GM21515 (cell line): Measurements from ENCODE around the gene URAD.

Source experiments
- ATAC-seq: cut with Tn5 transposase; IDR thresholded peaks from one replicate; pipeline ENCODE4 v1.9.1; 2021; ENCODE audit not compliant: unreplicated experiment

The URAD gene

DNA sequence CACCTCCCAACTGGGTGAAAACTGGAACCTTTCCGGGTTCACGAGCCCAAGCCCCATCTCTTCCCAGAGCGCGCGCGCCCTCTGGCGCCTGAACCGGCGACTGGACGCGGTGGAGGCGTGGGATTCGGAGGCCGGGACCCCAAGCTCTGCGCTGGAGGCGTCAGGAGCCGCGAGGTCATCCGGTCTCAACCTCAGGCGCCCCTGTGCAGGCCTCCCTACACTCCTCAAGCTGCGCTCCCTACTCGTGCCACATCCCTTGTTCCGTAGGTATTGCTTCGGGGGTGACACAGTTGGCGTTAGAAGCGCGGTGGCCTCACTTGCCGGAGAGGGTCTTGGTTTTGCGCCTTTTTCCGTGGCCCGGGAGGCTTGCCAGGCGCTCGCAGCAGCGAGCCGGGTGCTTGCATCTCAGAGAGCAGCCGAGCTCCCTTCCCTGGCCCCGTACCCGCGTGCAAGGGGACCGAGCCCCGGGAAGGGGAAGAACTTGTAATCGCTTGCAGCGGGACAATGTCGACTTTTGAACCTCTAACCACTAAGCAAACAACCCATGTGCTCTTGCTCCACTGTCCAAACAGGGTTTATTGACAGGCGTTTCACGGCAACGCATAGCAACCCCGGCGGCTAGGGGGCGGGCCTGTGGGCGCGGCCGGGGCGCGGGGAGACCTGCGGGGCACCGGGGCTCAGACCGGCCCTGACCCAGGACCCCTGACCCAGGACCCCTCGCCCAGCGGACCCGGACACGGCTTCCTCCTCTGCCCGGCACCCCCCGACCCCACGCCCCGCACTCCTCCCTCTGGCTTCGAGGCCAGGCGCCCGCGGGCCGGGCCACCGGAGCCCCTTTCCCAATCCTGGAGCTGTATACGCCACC lies 27.9 kb downstream of the URAD start:
- no peak for ATAC-seq

DNA sequence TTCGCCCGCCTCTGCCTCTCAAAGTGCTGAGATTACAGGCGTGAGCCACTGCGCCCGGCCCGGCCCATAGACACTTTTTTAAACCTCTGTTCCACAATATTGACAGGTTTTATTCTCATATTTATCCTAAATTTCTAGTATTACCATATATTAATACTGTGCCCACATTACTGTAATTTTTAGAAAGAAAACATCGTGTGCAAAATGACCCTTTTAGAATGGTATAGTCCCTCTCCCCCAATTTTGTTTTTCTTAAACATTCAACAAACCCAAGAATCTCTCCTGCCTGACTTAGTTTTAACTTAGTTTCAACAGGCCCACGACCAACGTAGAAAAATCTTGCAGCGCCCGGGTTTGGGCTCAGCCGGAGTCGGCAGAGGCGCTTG lies 28.5 kb downstream of the URAD start:
- no peak for ATAC-seq

DNA sequence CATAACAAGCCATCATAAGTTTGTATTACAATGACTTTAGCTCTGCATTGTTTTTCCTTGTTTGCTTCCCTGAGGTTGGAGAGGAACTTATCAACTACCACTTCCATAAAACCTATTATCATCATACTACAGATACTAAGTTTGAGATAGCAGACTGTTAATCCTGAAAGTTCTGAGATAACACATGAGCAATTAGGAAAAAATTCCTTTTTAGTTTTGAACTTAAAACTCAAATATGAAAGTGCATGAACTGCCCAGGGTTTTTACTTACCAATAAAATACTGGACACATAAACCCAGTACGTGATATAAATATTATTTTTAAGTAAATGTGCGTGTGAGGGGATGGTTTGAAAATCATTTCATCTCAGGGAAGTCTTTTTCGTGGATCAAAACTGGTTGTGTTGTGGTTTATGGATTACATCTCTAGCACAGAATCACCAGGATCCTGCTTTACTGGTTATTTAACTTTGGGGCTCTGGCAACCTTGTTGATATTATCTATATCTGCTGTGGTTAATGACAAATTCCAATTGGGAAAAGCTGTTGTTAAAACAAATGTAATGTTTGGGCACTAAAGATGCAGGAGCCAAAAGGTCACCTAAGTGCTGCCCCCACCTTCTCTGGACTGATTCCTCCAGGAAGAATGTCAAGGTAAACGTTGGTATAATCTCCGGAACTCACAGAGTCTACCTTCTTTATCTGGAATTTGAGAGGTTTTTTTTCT lies 31.8 kb downstream of the URAD start:
- ATAC-seq, result no peak

DNA sequence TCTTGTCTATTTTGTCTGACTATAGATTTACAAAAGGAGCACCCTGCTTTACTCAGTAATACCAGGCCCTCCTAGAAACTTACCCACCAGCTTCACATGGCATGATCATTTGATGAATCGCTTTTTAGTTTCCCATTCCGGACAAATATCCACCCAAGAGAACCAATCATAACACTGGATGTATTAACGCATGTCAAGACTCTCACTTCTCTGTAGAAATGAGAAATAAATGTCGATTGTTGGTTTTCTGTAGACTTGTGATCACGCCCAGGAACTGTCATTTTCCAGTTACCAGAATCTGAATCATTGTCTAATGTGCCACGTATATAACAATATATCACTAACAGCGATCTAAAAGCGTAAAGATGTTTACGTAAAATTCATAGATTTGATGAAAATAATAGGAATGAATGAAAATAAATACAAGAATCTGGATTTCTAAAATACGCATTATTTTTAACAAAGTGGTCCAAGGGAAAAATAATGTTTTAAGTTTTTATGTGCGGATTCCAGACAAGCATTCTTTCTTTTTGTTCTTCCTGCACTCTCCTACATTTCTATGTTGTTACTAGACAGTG lies 33.4 kb downstream of the URAD start:
- no peak for ATAC-seq

DNA sequence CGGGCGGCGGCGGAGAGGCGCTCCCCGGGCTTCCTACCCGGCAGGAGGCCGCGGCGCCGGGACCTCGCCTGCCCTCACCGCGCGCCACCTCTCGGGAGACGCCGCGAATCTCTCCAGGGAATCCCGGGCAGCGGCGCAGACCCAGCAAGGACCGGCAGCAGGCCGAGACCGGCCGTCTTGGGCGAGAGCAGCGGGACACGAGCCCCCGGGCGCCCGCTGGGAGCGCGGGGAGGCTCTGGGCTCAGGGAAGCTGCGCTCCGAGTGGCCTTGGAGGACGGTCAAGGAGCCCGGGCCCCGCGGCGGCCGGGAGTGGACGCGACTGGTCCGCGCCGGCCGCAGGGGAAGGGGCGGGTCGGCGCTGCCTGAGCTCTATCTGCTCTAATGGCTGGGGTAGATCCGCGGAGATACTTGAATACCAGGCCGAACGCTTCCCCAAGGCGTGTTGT lies 34.1 kb downstream of the URAD start:
- no peak for ATAC-seq

DNA sequence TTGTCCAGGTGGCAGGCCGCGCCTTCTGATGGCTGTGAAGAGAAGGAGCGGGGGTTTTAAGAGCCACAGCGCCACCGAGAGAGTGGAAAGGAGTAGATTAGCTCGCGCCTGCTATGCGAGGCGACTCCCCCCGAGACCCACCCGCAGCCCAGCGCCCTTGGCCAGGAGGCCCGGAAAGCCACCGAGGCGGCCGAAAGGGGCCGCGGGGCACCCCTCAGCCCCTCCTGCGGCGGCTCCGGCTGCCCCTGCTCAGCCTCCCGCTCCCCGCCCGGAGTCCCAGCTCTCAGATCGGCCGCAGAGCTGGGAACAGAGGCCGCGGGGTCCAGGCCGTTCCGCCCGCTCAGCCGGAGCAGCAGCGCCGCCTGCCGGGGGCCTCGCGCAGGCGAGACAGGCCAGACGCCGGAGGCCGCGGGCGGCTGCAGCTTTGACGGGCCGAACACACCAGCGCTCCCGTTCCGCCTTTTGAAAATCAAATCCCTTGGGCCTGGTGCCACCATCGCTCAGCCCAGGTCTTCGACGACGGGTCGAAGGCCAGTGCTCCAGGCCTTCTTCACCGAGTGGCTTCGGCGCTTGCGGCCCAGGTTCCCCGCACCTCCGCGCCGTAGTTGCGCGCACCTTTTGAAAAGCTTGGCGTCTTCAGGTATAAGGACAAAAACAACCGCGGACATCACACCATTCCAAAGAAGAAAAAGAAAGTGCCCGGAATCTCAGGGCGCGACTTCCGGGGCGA lies 34.7 kb downstream of the URAD start:
- ATAC-seq, result peak; percentile 85

DNA sequence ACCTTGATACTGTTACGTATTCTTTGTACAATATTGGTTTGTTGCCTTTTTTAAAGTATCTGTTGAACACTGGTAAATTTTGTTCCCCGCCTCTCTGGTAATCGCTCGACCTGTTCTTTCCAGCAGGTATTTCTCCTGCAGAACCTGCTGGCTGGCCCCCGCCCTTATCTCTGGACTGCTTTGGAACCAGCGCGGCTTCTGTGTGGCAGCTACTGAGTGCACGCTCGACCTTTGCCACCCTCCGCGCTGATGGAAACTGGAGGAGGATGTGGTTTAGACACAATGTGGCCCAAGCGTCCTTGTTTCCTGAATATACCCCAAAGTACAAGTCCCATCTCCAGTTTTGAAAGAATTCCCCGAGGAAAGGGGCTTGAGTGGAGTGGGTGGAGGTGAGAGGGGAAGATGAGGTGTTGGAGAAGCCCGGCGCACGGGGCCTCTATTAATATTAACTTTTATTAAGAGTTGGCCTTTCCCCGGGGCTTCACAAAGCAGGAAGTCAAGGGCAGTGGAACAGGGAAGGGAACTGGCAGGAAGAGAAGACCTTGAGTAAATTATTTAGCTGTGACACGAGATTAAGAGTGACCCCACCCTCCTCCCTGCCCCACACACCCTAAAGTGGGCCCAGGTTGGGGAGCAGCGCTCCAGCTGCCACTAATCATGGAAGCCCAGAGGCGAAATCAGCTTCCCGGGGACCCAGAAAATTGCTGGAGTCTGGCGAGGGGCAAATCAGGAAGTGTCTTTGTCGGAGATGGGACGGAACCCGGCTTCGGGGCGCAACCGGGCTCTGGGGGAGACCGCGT lies 35.4 kb downstream of the URAD start:
- no peak for ATAC-seq

DNA sequence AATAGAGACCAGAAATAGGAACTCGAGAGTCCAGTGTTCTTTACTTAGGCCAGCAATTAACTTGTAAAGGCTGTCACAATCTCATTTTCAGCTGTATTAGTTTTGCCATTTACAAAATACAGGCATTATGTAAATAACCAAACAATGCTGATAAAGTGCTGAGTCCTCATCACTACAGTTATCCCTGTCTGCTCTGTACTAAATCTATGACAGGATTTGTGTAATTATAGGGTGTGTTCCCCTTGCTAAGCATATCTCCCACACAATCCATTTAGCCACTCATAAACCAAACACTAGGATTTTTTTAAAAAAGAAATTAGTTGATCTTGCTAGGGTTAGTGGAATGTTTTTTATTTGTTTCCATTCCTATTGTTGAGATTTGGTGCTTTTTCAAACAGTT lies 45.5 kb downstream of the URAD start:
- no peak for ATAC-seq

DNA sequence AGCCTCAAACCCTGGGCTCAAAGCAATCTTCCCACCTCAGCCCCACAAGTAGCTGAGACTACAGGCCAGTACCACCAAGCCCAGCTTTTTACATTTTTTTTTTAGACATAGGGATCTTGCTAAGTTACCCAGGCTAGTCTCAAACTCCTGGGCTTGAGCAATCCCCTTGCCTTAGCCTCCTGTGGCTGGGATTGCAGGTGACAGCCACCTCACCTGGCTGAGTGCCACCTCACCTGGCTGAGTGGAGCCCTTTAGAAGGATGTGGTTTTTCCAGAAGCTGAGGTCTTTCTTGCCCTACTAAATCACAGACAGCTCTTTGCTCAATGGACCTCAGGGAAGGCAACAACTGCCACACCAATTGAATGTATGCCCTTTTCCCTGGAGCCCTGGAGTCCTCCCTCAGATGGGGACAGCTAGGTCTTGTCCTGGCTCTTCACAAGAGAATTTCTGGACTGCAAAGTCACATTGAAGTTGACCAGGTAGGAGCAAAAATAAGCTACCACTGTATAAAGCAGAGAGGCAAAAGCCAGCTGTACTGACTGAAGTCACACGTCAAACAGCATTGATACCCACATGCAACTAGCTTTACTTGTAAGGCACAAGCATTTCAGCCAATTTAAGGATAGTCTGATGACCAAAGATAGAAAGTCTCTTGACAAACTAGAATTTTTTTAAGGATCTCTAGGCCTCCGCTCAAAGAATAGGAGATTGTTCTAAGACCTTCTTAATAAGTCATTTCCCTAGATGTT lies 54.7 kb downstream of the URAD start:
- no peak for ATAC-seq

DNA sequence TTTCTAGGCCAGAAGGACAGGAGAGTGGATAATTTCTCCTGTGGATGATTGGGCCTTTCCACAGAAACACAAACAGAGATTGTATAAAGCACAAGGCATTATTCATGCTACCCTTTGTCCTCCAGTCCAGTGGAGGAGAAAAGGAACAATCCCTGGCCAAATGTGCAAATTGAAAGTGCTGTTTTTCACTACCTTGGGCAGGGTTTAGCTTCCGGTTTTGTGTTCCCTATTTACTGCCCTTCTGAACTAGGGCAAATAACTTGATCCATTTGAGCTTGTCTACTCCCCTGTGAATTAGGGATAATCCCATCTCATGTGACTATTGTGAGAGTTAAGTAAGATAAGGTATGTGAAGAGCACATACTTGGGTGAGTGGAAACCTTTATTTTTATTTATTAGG lies 55.4 kb downstream of the URAD start:
- ATAC-seq, result no peak

DNA sequence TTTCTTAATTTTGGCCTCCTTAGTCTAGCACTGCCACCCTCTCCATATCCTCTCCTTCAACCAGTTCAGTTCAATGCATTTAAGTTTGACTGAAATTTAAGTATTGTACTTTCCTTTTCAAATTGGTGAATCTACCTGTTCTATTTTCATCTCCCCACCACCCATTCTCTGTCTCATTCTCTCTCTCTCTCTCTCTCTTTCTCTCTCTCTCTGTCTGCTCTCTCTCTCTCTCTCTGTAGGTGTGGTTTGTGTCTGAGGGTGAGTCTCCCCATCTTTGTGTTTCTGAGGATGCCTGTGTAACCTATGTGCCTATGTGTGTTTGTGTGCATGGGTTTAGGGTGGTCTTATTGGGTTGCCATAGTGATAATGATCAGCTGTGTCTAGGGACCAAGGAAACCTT lies 58.6 kb downstream of the URAD start:
- ATAC-seq, result no peak

DNA sequence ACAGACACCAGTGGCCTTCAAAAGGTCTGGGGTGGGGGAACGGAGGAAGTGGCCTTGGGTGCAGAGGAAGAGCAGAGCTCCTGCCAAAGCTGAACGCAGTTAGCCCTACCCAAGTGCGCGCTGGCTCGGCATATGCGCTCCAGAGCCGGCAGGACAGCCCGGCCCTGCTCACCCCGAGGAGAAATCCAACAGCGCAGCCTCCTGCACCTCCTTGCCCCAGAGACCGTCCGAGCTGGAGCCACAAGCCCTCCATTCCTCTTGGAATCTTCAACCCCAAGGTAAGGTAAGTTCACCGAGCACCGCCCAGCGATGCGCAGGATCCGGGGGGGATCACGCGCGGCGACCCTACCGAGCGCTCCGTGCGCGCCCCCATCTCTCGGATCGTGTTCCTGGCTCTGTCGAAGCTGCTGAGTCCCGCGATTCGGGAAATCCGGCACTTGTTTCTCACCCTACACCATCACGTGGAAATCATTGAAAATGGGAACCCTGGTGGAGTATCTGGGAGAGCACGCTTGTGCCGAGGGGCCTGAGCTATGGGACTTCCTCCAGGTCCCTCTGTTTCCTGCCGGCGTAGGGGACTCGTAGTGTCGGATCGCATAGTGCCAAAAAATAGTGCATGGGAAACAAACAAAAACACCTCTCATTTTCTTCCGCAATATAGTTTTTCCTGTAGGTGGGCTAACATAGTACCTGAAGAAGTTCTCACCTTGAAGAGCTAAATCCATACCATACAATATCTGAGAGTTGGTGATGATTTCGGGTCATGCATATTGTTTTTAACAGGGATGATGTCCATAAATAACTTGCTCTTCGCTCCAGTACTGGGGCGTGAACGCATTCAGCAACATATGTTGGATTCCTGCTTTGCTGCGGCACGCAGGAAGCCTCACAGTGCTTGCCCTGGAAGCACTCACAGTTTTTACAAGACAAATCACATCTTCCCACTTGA lies 59.4 kb downstream of the URAD start:
- no peak for ATAC-seq

DNA sequence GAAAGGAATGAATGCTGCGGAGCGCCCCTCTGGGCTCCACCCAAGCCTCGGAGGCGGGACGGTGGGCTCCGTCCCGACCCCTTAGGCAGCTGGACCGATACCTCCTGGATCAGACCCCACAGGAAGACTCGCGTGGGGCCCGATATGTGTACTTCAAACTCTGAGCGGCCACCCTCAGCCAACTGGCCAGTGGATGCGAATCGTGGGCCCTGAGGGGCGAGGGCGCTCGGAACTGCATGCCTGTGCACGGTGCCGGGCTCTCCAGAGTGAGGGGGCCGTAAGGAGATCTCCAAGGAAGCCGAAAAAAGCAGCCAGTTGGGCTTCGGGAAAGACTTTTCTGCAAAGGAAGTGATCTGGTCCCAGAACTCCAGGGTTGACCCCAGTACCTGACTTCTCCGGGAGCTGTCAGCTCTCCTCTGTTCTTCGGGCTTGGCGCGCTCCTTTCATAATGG lies 60.1 kb downstream of the URAD start:
- ATAC-seq, result no peak
